Activated T-cell treated with anti-CD3 and anti-CD28 coated beads for 24 hours (primary cell): Measurements from ENCODE around the gene GALNT7.

ENCODE experiments used
- DNase-seq: peaks from one replicate; pipeline ENCODE4 v3.0.0-alpha.2; 2020; ENCODE audit warnings: low read depth

The GALNT7 gene

DNA sequence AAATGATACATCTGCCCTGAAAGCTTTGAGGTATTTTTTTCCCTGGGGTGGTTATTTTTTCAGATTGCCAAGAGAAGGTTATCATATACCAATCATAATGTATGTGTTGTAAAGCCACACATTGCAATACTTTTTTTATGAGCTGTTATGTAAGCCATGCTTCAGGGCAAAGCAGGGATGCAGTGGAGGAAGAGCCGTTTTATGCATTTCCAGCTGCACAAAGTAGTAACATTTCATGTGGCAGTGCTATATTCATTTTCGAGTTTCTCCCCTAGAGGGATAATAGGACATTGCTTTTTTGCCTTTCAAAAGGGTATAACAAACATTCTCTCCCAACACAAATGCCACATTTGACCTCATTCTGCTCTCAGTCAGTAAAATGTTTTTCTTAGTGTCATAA is 68.5 kb downstream of the GALNT7 start:
- DNase-seq: no peak

DNA sequence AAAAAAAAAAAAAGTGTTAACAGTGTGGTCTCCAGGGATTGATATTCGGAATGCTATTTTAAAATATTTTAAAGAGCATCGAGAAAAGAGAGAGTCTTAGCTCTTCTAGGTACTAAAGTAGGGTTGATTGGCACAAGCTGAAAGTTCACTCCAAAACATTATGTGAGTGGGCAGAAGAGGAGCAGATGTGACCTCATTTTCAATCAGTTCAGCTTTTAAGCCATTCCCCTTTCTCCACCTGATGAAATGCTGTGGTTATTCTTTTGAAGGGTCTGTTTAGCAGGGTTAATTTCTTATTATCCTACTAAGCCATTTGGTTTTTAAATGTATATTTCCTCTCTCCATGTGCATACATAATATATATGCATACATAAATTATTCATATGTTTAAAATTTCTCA is 69.2 kb downstream of the GALNT7 start:
- no peak for DNase-seq

DNA sequence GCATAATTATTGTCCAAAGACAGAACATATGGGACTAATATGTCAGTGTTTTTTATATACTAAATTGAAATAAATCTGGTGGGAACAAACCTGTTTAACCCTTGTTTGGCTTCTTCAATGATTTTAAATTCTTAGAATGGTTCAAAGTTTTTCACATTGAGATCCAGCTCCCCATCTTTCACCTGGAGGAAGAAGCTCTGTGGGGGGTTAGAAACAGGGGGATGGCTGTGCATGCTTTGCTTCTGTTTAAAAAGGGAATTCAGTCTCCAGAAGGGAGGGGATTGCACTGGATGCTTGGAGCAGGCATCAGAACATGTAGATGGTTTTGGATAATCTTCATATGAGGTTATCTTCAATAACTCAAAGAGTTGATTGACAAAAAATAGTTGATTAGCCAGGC is 72.1 kb downstream of the GALNT7 start:
- DNase-seq: no peak

DNA sequence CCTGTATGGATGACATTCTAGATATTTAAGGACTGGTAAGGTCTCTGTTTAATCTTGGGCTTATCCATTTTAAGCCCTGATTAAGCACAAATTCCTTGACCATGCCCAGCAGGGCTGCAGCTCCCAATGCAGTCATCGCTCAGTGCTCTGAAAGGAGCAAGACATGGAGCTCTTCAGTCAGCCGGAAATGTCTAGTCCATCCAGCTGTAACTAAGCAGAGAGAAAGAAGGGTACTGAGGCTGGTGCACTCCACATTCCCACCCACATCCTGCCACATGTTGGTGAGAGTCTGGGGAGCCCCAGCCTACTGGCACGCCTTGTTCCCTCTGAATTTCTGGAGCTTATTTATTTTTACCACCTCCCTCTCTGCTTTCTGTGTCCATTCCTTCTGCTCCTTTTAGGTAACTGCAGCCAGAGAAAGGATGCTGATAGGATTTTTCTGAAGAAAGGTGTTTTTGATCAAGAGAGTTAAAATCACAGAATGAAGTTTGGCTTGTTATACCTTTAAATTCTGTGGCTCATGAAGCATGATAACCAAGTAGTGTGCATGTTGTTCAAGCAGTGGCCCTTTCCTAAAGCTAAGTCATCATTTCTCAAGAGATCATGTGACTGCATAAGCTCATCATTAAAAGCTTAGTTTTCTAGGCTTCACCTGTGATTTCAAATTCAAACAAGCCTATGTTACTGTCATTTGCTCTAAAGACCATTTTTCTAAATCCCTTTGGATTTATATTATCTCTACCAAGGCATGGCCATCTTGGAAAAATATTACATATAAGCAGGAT is 74.0 kb downstream of the GALNT7 start:
- DNase-seq: no peak

DNA sequence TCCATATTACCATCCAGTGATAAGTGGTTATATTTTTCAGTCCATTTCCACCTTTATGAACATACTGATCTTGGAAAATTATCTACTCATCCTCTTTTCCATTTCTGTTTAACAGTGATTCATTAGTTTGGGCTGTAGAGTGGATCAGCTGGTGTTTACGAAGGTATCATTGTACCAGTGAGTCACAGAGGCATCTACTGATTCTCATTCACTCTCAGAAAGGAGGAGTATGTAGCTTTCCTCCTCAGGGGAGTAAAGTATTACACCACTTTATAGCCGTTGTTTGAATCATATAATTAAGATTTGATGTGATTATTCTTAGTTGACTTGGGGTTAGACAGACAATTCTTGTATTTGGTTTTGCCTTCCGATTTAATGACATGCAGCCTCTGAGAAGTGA is 74.7 kb downstream of the GALNT7 start:
- no peak for DNase-seq

DNA sequence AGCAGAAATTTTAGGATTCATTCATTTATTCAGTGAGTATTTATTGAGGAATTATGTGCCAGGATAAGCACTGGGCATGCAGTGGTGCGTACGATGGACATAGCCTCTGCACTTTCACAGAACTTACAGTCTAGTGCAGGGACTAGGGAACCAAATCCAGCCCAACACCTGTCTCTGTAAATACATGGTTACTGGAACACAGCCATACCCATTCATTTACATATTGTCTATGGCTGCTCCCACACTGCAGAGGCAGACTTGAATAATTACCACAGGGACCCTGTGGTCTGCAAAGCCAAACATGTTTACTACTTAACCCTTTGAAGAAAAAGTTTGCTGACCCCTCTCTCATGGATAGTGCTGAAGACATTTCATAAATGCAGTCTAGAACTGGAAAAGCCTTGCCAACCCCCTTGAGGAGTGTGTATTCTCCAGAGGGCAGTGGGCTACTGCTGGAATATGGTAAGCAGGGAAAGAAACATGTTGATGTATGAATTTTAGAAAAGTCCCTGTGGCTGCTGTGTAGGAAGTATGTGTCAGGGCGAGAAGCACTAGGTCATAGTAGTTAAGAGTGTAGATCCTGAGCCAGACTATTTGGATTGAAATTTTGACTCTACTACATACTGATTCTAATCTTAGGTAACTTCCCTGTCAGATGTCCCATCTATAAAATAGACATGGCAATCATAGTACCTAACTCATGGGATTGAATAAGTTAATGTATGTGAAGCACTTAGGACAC is 75.5 kb downstream of the GALNT7 start:
- no peak for DNase-seq

DNA sequence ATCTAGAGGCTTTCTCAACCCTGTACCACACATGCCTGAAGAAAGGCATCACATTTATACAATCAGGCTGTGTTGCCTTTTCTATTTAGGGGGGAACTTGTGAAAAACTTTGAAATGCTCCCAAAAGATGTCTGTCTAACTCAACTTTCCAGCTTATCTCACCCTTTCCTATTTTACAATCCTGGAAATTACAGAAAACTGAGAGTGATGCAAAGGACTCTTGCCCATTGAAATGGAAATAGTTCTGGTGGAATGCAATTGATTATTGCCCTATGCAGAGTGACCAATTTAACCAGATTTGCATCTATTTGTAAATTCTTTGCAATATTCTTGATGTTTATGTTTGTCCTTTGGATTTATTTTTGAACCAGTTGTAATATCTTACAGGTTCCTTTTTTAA is 77.3 kb downstream of the GALNT7 start:
- DNase-seq: no peak

DNA sequence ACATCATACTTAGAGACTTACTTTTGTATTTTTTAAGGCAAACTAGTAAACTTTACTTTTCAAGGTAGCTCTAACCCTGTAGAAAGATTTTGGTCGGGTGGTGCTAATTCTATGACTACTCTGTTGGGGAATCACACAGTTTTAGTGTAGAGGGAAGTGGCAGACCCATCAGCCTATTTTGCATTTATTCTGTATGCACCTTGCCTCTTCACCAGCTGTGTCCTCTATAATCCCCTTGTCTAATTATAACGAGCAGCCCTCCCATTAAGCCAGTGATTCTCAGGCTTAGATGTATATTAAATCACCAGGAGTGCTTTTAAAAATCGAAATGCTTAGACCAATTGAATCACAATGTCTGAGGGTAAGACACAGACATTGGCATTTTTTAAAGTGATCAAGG is 78.1 kb downstream of the GALNT7 start:
- no peak for DNase-seq

DNA sequence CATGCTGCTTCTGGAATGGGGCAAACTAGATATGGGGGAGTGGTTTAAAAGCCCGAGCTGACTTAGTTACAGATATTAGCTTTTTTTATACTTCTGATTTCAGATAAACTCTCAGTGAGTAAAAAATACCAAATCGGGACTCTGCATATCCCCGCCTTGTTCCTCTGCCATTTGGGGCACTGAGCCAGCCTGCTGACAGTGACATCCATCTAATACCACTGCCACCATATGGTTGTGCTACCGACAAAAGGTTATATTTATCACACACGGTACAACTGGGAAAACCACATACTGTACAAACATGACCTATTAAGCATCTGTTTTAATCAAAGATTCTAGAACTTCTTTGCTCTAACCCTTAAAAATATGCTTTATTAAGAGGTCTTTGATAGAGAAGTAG is 78.7 kb downstream of the GALNT7 start:
- no peak for DNase-seq

DNA sequence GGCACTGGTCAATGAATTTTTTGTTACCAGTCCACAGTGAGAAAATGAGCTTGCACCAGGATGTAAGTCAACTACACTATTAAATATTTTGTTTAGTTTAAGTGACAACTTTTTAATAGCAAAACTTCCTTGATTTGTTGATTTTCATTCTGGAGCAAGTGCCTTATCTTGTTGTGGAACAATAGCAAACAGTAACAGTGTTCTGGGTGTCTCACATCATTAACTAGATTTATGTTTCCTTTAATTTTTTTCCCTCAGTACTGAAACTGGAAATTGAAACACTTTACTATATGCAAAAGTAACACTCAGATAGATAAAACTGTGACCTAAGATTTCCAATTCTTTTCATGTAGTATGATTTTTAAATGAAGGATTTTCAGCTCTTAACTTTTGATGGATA is 80.1 kb downstream of the GALNT7 start:
- no peak for DNase-seq

DNA sequence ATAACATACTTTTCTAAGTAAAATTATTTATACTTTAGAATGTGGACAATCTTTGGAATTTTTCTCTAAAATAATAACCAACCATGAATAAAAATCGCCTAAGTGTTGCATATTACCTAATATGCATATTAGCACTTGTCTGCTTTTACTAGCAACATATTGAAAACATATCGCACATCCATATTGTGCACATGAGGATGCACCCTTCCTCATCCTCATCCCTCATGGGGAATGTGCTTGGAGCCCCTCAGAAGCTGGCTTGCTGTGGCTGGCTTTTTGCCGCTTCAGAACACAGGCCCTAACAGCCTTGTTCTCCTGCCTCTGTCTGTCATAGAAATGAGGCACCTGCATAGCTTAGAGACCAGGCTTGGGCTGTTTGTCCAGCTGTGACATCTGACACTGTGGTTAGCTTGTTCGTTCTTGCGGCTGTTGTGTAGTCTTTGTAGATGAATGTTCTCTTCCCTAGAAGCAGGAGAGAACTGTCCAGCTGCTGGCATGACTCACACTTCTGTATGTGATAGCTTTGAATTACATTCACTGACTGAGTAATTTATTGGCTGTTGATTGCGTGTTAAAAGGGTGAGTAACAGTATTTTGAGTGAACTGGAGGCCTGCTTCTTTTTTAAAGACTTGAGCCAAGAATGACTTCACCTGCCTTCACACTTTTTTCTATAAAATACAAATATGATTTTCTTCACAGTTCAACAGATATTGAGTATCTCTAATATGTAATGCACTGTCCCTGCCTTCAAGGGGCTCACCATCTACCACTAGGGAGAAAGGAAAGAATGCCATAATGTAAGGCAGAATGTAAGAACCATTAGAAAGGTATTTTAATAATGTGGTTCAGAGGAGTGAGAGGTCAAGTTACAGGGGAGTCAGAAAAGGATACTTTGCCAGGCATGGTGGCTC is 83.7 kb downstream of the GALNT7 start:
- no peak for DNase-seq

DNA sequence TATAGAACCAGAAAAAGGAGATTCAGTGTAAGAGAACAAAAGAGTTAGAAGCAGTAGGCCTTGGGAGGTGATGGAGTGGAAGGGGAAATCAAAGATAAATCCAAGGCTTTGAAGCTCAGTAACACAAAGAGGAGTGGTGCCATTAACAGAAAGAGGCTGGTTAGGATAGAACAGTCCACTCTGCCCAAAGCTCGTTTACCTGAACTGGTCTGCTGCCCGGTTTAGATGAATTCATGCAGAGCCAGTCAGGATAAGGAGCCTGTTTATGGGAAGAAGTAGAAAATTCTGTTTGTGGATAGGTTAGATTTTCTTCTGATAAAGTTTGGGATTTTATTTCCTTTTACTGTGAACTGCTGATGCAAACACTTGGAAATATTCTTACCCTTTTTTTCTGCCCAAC is 85.0 kb downstream of the GALNT7 start:
- no peak for DNase-seq

DNA sequence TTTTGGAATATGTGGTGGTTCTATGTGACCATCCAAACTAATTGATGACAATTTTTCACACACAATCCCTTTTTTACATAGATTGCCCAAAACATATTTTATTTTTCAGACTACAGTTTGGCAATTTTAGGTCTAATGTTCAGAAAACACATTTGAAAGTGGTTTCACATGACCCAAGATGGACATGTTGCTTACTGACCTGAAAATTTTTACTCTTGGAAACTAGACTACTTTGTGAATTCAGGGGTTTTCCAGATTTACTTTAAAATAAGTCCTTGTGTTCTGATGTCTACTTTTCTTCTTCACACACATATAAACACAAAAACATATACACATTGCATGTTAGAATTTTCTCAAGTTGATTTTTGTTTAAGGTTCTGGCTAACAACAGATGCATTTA is 86.0 kb downstream of the GALNT7 start:
- no peak for DNase-seq

DNA sequence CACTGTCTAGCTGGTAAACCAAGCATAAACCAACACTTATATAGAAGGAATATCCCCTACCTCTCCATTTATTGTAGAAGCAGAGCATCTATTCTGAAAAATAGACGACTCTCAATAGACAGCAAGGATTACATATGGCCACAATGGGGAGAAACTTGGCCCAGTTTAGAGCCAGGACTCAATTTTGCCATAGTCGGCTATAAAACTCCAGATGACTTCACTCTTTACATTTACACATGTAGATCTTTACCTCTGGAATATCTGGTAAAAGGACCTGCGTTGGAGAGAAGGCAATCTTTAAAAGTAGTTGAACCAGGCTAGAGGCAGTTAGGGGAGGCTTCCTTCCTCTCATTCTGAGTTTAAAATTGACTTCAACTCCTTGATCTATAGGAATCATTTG is 88.2 kb downstream of the GALNT7 start:
- no peak for DNase-seq

DNA sequence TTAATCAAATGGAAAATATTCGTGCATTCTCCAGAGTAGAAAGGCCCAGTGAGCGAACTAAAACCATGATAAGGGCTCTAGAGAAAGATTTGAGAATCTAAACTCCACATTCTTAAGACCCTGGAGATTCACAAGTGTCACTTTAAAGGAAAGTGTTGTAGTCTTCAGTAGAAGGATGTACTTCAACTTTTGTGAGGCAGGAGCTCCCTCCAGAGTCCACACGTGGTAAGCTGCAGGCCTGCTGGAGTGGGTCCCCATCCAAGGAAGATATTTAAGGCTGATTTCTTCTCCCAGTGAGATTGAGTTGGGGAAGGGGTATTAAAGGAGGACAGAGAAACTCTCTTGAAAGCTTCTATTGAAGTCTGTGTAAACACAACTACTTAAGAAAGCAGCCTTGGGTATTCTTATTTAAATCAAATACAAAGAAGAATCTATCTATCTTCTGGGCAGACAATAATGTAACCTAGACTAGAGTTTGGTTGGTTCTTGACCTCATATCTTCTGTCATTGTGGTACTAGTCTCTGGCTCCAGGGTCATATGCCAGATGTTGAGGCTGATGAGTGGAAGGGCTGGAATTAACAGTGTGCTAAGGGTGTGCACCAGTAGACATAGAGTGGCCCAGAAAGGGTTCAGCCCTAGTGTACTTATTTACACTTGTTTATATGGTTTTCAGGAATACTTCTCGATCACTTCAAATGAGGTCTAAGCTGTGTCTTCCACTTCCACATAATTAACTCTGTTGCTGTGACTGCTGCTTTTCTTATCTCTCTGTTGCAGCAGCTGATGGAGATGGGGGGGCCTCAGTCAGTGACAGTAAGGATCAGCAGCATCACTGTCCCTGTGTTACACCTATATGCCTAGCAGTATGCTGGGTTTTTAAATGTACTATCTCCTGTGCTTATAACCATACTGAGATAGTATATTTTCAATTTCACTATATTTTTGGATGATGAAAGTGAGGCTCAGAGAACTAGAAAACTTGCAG is 89.4 kb downstream of the GALNT7 start:
- DNase-seq: peak; percentile 23

DNA sequence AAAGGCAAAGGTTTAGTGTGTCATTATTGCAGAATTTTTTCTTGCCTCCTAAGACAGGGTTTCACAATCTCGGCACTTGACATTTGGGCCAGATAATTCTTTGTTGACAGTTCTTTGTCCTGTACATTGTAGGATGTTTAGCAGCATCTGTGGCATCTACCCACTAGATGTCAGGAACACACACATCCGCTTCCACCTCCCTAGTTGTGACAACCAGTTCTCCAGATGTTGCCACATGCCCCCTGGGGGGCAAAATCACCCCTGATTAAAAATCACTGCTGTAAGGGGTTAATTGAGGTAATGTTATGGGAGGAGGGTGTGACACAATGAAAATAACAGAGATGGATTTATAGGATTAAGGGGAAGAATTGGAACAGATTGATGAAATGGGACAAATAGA is 90.3 kb downstream of the GALNT7 start:
- DNase-seq: no peak

DNA sequence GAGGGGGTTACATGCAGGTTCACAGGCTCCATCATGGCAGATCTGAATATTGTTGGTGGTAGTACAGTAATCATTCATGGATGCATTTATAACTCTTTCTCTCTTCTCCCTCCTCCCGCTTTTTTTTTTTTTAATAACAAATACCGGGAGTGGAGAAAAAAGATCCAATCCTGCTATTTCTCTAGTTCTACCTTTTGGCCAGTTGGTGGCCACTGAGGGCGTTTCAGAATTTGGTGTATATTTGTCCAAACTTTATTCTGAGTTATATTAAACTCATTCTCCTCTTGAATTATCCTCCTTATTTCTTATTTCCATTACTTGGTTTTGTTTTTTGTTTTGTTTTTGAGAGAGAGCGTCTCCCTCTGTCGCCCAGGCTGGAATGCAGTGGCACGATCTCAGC is 90.7 kb downstream of the GALNT7 start:
- no peak for DNase-seq

DNA sequence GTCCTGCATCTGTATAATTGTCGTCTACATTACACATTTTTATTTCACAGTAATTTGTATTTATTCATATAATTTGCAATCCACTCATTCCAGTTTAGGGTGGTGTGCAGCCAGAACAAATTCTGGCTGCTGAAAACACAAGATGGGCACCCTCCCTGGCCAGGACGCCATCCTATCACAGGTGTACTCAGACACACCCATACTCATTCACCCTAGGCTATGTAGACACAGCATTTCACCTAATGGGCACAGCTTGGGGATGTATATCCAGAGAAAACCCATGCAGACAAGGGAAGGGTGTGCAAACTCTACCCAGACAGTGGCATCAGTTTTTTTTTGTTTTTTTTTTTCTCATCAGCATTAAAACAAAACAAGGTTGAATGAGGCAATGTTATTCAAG is 92.4 kb downstream of the GALNT7 start:
- no peak for DNase-seq

DNA sequence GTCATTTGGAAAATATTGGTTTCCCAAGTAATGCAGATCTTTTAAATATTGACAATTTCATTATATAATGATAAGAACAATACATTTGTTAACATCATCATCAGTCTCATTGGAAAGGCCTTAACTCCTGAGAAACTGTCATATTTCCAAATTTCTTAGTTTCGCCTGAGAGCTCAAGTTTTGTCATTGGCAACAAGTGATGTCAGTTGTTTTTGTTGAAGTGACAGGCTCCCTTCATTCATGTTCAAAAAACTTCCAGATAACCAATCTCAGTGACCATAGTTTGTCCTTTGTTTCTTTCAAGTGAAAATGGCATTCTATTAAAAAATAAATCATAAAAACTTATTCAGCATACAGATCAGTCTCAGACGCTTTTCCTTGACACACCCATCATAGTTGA is 93.8 kb downstream of the GALNT7 start:
- no peak for DNase-seq

DNA sequence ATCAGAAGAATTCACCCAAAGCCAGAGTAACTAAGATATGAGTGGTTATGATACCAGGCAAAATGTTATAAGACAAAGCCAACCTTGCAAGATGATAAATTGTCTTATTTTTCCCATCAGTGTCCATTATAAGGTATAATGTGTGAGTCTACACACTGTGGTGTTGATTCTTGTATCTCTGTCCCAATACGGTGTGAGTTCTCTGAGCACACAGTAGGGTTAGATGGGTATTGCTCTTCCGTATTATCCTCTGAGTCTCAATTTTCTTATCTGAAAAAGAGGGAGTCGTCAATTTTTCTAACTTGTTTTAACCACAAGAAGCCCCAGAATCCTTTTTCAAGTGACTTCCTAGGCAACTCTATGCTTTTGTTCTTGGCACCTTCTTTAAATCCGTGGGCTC is 95.6 kb downstream of the GALNT7 start:
- DNase-seq: no peak

DNA sequence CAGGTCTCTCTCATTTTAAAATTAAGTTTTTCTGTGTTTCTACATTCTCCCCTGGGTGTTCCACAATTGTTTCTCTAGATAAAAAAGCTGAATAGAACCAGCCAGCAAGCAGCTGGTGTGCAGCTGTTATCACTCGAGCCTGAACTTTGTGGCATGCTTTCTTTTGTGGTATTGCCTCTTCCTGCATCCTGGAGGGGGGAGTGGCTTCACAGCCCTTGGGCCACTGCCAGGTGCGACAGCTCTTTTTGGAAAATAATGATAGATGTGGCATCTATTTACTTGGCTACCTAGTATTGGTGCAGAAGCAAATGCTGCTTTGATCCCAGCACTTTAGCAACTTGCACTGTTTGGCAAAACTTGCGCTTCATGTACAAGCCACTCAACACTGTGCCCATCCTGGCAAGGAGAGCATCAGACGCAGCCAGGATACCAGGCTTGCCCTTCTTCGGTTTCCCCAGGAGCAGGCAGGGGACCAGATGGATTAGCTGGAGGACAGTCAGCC is 96.1 kb downstream of the GALNT7 start:
- DNase-seq: no peak
